B cell (primary cell): Measurements from ENCODE around the gene PLCB1. TPM values are rescaled to one million over a fixed set of nuclear protein-coding genes. Genes with fewer than 3 reads are reported as not detected.

Source experiments
- ATAC-seq: fragments of 200-7000 bp; cut with Tn5 transposase; one replicate; pipeline ENCODE4 v1.10.0; 2021; ENCODE audit warnings: low read depth, mild to moderate bottlenecking, moderate number of reproducible peaks, moderate library complexity
- CTCF ChIA-PET: fragments of 350-600 bp; sonication (Branson Sonifier 250); formaldehyde crosslinking; loops from one replicate; lab custom pipeline; 2021; ENCODE audit warnings: antibody characterized with exemption, inconsistent platforms; lab: Charles Lee
- POLR2A ChIA-PET: fragments of 350-600 bp; sonication (Branson Sonifier 250); formaldehyde crosslinking; loops from one replicate; lab custom pipeline; 2021; ENCODE audit warnings: antibody characterized with exemption; lab: Charles Lee
- DNase-seq: peaks from one replicate; pipeline ENCODE4 v3.0.0; 2013
- H2AFZ ChIP-seq: 2 replicates; pipeline ENCODE4 v1.6.1; 2012; ENCODE audit warnings: mild to moderate bottlenecking, low read depth, low read length; ENCODE audit not compliant: insufficient read depth, poor library complexity, severe bottlenecking
- H3K27ac ChIP-seq, 2 donors: 1 replicate in 1 of 2; 2 replicates in 1 of 2; pipeline ENCODE4 v1.5.1; 2012 to 2013; ENCODE audit warnings: low read length in 2 of 2, mild to moderate bottlenecking in 2 of 2, moderate library complexity in 1 of 2
- H3K27me3 ChIP-seq, 4 experiments: fragments of 200-600 bp in 1 of 4; sonication (generic) in 1 of 4; replicated peaks in 1 of 4; 1 replicate in 2 of 4; 2 replicates in 2 of 4; pipeline versions ENCODE4 v1.6.1 to v1.7.0; 2013 to 2016; ENCODE audit warnings: low read length in 3 of 4, mild to moderate bottlenecking in 2 of 4, mixed read lengths in 1 of 4, moderate library complexity in 1 of 4; ENCODE audit not compliant: insufficient read depth in 4 of 4, control insufficient read depth in 3 of 4; ENCODE audit errors: control extremely low read depth in 1 of 4
- H3K36me3 ChIP-seq, 2 experiments: replicated peaks in 1 of 2; 1 replicate in 1 of 2; 2 replicates in 1 of 2; pipeline versions ENCODE4 v1.6.1 to v1.7.1; 2013; ENCODE audit warnings: low read length in 1 of 2; ENCODE audit not compliant: insufficient read depth in 2 of 2, control insufficient read depth in 1 of 2; ENCODE audit errors: control extremely low read depth in 1 of 2, extremely low read depth in 1 of 2
- H3K4me1 ChIP-seq, 2 donors: fragments of 200-600 bp in 1 of 2; sonication (generic) in 1 of 2; 1 replicate in 1 of 2; 2 replicates in 1 of 2; pipeline versions ENCODE4 v1.5.1 to v1.6.1; 2013 to 2017; ENCODE audit warnings: low read length in 2 of 2; ENCODE audit not compliant: control insufficient read depth in 2 of 2, insufficient read depth in 2 of 2
- H3K4me2 ChIP-seq: replicated peaks from 2 replicates; pipeline ENCODE3; 2012; ENCODE audit warnings: mild to moderate bottlenecking, low read depth, low read length; ENCODE audit not compliant: poor library complexity, severe bottlenecking
- H3K4me3 ChIP-seq, 5 experiments: fragments of 200-600 bp in 1 of 5; sonication (generic) in 1 of 5; 1 replicate in 3 of 5; 2 replicates in 2 of 5; pipeline versions ENCODE4 v1.5.1 to v1.7.0; 2011 to 2016; ENCODE audit warnings: low read length in 4 of 5, mild to moderate bottlenecking in 4 of 5, low read depth in 2 of 5, control low read depth in 1 of 5, moderate library complexity in 1 of 5; ENCODE audit not compliant: insufficient read depth in 1 of 5; ENCODE audit errors: control extremely low read depth in 1 of 5, extremely low read depth in 1 of 5
- H3K79me2 ChIP-seq: fragments of 200-600 bp; sonication (generic); one replicate; pipeline ENCODE4 v1.6.0; 2016; ENCODE audit warnings: low read length; ENCODE audit not compliant: control insufficient read depth, insufficient read depth
- H3K9ac ChIP-seq: fragments of 200-600 bp; sonication (generic); 2 replicates; pipeline ENCODE4 v1.6.1; 2017; ENCODE audit warnings: mild to moderate bottlenecking, low read length, moderate library complexity
- H3K9me3 ChIP-seq, 3 donors: one replicate each; pipeline versions ENCODE4 v1.6.1 to v1.7.1; 2013; ENCODE audit warnings: low read length in 2 of 3; ENCODE audit not compliant: control insufficient read depth in 2 of 3, insufficient read depth in 1 of 3; ENCODE audit errors: control extremely low read depth in 1 of 3
- H4K20me1 ChIP-seq: 2 replicates; pipeline ENCODE4 v1.6.0; 2012; ENCODE audit warnings: mild to moderate bottlenecking, low read length; ENCODE audit not compliant: insufficient read depth, control insufficient read depth, poor library complexity, severe bottlenecking
- H3K27ac Mint-ChIP-seq: one replicate; pipeline ENCODE4 v1.8.0; 2021; ENCODE audit warnings: mixed read lengths
- H3K27me3 Mint-ChIP-seq: one replicate; pipeline ENCODE4 v1.8.0; 2021; ENCODE audit warnings: mixed read lengths
- H3K4me1 Mint-ChIP-seq: one replicate; pipeline ENCODE4 v1.8.0; 2021; ENCODE audit warnings: mixed read lengths
- H3K4me3 Mint-ChIP-seq: one replicate; pipeline ENCODE4 v1.8.0; 2021; ENCODE audit warnings: mixed read lengths
- H3K9me3 Mint-ChIP-seq: one replicate; pipeline ENCODE4 v1.8.0; 2022; ENCODE audit warnings: mixed read lengths; ENCODE audit not compliant: insufficient read depth
- EZH2 ChIP-seq: IDR thresholded peaks from 2 replicates; pipeline ENCODE4 v1.6.1; 2012; ENCODE audit warnings: borderline replicate concordance, low read depth, mild to moderate bottlenecking, moderate library complexity, low read length; ENCODE audit not compliant: insufficient read depth, poor library complexity, severe bottlenecking
- WGBS: methylation state at CpG from one replicate; pipeline ENCODE4 v1.1.5; 2013; ENCODE audit warnings: missing lambda C conversion rate; ENCODE audit not compliant: insufficient coverage; 5-methylcytosine and 5-hydroxymethylcytosine counted together
- intact Hi-C: fragments of 100-400 bp; cut with micrococcal nuclease; formaldehyde crosslinking; loops from one replicate; pipeline ENCODE4 v1.10.0; 2022
- polyA plus RNA-seq: library from polyadenylated mRNA; depleted of rRNA; stranded (reverse); fragments of >200 nt; gene quantifications from 2 replicates; pipeline ENCODE4 v1.2.3, GENCODE V29; 2012
- total RNA-seq, 2 donors: library from RNA; stranded (reverse); fragments of 120-200 nt in 1 of 2; gene quantifications; 1 replicate in 1 of 2; 2 replicates in 1 of 2; pipeline versions ENCODE4 v1.2.3 to v1.2.4, GENCODE V29; 2013 to 2022
- TF ChIP-seq, protein P1 (sequence below): fragments of 200-600 bp; IDR thresholded peaks from one replicate; pipeline ENCODE4 v1.8.0; 2022; ENCODE audit warnings: antibody characterized with exemption, mild to moderate bottlenecking

The PLCB1 gene
- total and polyA plus RNA-seq, 2 donors (not counting 1 experiment from before 2014, with no cell fraction given): 0.18 to 0.47 TPM

DNA sequence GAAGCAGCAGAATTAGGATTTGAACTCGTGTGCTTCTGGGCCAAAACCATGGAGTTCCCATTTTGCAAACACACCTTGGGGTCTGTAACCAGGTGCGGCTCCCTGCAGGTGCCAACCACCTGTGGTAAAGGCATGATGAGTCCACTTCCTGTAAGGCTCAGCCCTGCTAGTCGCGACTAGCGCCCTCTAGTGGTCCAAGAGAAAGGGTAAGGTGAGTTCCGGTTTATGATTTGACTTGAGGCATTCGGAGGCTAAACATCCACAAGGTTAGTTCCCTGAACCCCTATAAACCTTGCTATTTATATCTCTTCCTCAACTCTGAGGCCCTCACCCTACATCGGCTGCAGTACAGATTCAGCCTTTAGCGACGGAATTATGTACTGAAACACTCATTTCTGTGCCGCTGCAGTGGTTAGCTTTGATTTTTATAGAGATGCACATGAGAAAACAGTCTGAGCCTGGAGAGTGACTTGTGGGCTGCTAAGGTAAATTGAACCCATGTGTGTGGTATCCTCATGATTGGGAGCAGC is 173.4 kb downstream of the PLCB1 start:
- H2AFZ ChIP-seq: no peak overlapping the region
- H3K27ac Mint-ChIP-seq: no peak overlapping the region
- no peaks in the 10 kb centered on the region for H3K9me3 ChIP-seq
- H3K27ac ChIP-seq: no peak overlapping the region
- no peaks in the 10 kb centered on the region for H4K20me1 ChIP-seq
- H3K9ac ChIP-seq: no peak overlapping the region
- no peak overlapping the region for H3K4me3 Mint-ChIP-seq
- no peaks in the 10 kb centered on the region for H3K79me2 ChIP-seq
- DNase-seq (peak; percentile 52), ATAC-seq (peak; percentile 39)
- no peaks in the 10 kb centered on the region for H3K4me1 ChIP-seq
- H3K27me3 ChIP-seq: no peaks in the 10 kb centered on the region
- H3K4me1 Mint-ChIP-seq: no peaks in the 10 kb centered on the region
- H3K4me2 ChIP-seq: no peak overlapping the region
- H3K4me3 ChIP-seq: no peak overlapping the region
- no peaks in the 10 kb centered on the region for H3K9me3 Mint-ChIP-seq
- ChIA-PET CTCF (no interaction called here), POLR2A (no interaction called here)
- H3K36me3 ChIP-seq: no peaks in the 10 kb centered on the region
- TF ChIP-seq, protein P1, sequence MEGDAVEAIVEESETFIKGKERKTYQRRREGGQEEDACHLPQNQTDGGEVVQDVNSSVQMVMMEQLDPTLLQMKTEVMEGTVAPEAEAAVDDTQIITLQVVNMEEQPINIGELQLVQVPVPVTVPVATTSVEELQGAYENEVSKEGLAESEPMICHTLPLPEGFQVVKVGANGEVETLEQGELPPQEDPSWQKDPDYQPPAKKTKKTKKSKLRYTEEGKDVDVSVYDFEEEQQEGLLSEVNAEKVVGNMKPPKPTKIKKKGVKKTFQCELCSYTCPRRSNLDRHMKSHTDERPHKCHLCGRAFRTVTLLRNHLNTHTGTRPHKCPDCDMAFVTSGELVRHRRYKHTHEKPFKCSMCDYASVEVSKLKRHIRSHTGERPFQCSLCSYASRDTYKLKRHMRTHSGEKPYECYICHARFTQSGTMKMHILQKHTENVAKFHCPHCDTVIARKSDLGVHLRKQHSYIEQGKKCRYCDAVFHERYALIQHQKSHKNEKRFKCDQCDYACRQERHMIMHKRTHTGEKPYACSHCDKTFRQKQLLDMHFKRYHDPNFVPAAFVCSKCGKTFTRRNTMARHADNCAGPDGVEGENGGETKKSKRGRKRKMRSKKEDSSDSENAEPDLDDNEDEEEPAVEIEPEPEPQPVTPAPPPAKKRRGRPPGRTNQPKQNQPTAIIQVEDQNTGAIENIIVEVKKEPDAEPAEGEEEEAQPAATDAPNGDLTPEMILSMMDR: peak; percentile 56
- no peak for TF ChIP-seq EZH2
- WGBS: 69% methylated on average over 4 of the region's 11 CpGs
- intact Hi-C loops: no loop called here
- H3K27me3 Mint-ChIP-seq: no peaks in the 10 kb centered on the region

DNA sequence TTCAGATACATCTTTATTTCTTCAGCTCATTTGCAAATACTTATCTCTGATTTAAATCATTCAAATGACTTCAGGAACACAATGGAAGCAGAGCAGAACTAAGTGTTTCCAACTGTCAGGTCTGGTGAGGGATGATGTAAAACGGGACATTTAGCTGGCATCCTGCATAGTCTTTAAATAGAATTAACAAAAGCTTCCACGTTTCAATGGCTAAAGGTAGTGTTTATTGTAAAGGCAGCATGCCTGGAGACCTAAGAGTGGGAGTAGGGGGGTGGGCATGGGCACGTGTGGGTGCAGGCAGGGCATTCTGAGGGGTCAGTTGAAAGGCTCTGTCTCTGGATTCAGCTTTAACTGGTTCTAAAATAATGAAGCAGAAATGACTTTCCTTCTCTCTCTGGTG is 174.9 kb downstream of the PLCB1 start:
- WGBS: 31% methylated on average over 2 of the region's 3 CpGs

More for the DNA sequence above, 174.9 kb downstream of the PLCB1 start:
- Mint-ChIP-seq H3K9me3 (no peaks in the 10 kb centered on the region), H3K27ac (no peak overlapping the region), H3K4me3 (no peak overlapping the region), H3K27me3 (no peaks in the 10 kb centered on the region), H3K4me1 (no peaks in the 10 kb centered on the region)
- Histone ChIP-seq H3K4me1 (no peaks in the 10 kb centered on the region), H3K9ac (no peak overlapping the region), H3K9me3 (no peaks in the 10 kb centered on the region), H4K20me1 (no peaks in the 10 kb centered on the region), H2AFZ (no peak overlapping the region), H3K4me3 (no peak overlapping the region), H3K79me2 (no peaks in the 10 kb centered on the region), H3K36me3 (no peaks in the 10 kb centered on the region), H3K4me2 (no peak overlapping the region), H3K27ac (no peak overlapping the region), H3K27me3 (no peaks in the 10 kb centered on the region)
- no peak for ATAC-seq
- intact Hi-C loops: no loop called here
- ChIA-PET CTCF (interaction anchor here (1.4 kb wide), 2 partner anchors 16 to 82 kb away, joined by 3 to 4 read pairs; no protein-coding TSS in a partner anchor), POLR2A (no interaction called here)
- TF ChIP-seq EZH2: no peak
- TF ChIP-seq, protein P1: no peak
- DNase-seq: no peak
